ENCODE data around the gene RPL28.
"Not testable (repeated sequence)": the region's sequence is repeated elsewhere in the genome, so short reads cannot be mapped to it uniquely, and the experiment has no call there.

RPL28 gene

DNA sequence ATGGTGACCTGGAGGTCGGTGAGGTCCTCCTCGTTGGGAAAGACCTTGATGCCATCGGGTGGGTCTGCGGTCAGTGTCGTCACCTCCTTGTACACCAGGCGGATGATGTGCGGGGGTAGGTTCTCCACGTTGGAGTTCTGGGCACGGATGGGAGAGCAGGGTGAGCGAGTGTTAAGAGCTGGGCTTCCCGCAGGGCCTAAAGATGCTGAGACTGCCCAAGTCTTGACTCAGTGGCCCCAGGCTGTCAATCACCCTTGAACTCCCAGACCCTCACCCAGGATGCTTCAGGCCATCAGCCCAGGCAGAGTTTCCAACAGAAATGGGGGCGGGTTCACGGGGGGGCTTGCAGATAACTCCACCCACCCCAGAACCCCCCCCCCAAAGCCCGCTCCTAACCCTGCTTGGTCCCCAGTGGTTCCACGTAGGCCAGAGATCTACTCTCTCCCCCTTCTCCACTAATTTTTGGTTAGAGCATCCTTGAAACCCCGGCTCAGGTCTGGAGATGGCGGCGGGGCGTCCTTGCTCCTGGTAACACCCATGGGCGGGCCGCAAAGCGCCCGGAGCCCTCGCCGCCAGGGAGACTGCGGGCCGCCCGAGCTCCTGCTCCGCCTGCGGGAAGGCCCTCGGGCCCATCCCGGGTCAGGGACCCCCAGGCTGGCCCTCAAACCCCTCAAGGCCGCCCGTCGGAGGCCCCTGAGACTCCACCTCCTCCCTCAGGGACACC, 21.3 kb downstream of the RPL28 start:
- Mint-ChIP-seq H3K27me3 (ENCODE audit: low read depth, poor library complexity) (peaks cover 21% of the 10 kb centered on the region), H3K27ac (peak overlapping the region; percentile 95), H3K4me3 (peak overlapping the region; percentile 90), H3K9me3 (peaks cover 32% of the 10 kb centered on the region), H3K4me1 (peaks cover 35% of the 10 kb centered on the region), H3K36me3 (ENCODE audit: low read depth) (peaks cover 57% of the 10 kb centered on the region)
- TF ChIP-seq, protein P1, sequence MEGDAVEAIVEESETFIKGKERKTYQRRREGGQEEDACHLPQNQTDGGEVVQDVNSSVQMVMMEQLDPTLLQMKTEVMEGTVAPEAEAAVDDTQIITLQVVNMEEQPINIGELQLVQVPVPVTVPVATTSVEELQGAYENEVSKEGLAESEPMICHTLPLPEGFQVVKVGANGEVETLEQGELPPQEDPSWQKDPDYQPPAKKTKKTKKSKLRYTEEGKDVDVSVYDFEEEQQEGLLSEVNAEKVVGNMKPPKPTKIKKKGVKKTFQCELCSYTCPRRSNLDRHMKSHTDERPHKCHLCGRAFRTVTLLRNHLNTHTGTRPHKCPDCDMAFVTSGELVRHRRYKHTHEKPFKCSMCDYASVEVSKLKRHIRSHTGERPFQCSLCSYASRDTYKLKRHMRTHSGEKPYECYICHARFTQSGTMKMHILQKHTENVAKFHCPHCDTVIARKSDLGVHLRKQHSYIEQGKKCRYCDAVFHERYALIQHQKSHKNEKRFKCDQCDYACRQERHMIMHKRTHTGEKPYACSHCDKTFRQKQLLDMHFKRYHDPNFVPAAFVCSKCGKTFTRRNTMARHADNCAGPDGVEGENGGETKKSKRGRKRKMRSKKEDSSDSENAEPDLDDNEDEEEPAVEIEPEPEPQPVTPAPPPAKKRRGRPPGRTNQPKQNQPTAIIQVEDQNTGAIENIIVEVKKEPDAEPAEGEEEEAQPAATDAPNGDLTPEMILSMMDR (IDR thresholded peaks at IDR 0.05), result no peak
- DNase-seq, result no peak

DNA sequence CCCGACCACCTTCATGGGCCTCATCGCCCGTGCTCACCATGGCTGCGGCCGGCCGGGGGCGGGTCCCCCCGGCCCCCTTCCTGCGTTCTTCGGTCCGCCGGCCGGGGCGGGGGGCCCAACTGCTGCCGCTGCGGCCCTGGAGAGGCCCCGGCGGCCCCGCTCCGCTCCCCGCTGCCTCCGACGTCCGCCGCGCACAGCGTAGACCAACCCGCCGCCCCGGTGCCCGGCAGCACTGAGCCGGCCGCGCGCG, 21.7 kb downstream of the RPL28 start, which contains the start of gene UBE2S:
Gene UBE2S (minus strand): TSS at position 239 of the 250 bp plus-strand sequence. CDS start 199 bp downstream, at position 40.
- H3K27me3 Mint-ChIP-seq (ENCODE audit: low read depth, poor library complexity), result peaks cover 24% of the 10 kb centered on the region
- peaks cover 53% of the 10 kb centered on the region for H3K36me3 Mint-ChIP-seq (ENCODE audit: low read depth)
- H3K9me3 Mint-ChIP-seq, result peaks cover 32% of the 10 kb centered on the region
- peak within 1 kb of the TSS; percentile 90 for H3K4me3 Mint-ChIP-seq
- H3K4me1 Mint-ChIP-seq, result peaks cover 31% of the 10 kb centered on the region
- H3K27ac Mint-ChIP-seq, result peak within 1 kb of the TSS; percentile 99
- not testable (repeated sequence) for DNase-seq

DNA sequence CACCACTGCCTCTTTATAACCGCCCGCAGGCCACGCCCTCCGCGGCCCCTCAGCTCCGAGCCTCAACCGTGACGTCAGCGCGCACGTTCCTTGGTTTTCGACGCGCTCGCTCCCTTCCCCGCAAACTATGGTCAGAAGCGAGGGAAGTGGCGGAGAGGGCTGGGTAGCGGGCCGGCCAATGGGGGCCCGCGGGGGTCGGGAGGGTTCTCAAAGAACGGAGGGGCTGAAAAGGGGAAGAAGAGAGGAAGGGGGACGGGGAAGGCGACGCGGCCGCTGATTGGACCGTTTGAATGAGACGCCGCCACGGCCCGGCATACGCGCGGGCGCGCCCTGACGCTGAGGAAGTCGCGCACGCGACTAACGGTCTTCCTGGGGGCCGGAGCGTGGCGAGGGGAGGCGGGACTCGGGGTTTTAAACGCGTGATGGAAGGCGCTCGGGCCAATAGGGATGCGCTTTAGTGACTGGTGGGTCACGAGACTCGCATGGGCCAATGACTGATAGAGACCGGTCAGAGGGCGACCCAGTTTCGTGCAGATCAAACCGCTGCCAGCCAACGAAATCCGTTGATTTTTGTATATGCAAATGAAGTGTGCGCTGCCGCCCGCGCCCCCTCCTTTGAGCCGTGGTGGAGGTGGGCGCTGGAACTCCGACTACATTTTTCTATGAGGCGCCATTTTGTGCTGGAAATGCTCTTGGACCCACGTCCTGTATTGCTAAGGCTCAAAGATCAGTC, 22.2 kb downstream of the RPL28 start:
- Mint-ChIP-seq H3K27me3 (ENCODE audit: low read depth, poor library complexity) (peaks cover 24% of the 10 kb centered on the region), H3K36me3 (ENCODE audit: low read depth) (peaks cover 48% of the 10 kb centered on the region), H3K4me1 (peaks cover 30% of the 10 kb centered on the region), H3K9me3 (peaks cover 32% of the 10 kb centered on the region), H3K4me3 (peak overlapping the region; percentile 90), H3K27ac (peak overlapping the region; percentile 99)
- DNase-seq, result peak; percentile 97
- TF ChIP-seq, protein P1 (IDR thresholded peaks at IDR 0.05), result no peak

DNA sequence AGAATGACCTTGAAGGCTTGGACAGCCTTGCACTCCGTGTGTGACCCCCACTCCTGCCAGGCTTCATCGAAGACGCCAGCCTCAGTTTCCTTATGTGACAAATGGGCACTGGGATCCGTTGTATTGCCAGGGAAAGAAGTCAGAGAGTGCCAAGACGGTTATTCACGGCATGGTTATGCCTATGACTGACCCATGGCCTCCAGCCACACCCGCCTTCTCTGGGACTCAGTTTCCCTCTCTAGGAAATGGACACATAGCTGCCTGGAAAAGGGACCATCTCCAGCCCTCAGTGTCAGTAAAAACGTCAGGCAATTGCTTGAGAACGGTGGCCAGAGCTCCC, 22.8 kb downstream of the RPL28 start:
- Mint-ChIP-seq H3K27me3 (ENCODE audit: low read depth, poor library complexity) (peaks cover 24% of the 10 kb centered on the region), H3K4me1 (peaks cover 25% of the 10 kb centered on the region), H3K9me3 (peaks cover 32% of the 10 kb centered on the region), H3K4me3 (peak overlapping the region; percentile 90), H3K27ac (peak overlapping the region; percentile 99), H3K36me3 (ENCODE audit: low read depth) (peaks cover 43% of the 10 kb centered on the region)
- TF ChIP-seq, protein P1 (IDR thresholded peaks at IDR 0.05), result no peak
- DNase-seq, result no peak

DNA sequence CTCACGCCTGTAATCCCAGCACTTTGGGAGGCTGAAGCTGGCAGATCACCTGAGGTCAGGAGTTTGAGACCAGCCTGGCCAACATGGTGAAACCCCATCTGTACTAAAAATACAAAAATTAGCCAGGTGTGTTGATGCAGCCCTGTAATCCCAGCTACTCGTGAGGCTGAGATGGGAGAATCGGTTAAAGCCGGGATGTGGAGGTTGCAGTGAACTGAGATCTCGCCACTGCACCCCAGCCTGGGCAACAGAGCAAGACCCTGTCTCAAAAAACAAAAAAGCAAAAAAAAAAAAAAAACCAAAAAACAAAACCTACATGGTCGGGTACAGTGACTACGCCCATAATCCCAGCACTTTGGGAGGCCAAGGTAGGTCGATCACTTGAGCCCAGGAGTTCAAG, 23.4 kb downstream of the RPL28 start:
- Mint-ChIP-seq H3K9me3 (peaks cover 32% of the 10 kb centered on the region), H3K27me3 (ENCODE audit: low read depth, poor library complexity) (peaks cover 24% of the 10 kb centered on the region), H3K4me1 (peaks cover 19% of the 10 kb centered on the region), H3K36me3 (ENCODE audit: low read depth) (peaks cover 36% of the 10 kb centered on the region)
- H3K4me3 Mint-ChIP-seq, H3K27ac Mint-ChIP-seq, DNase-seq: not testable (repeated sequence)

DNA sequence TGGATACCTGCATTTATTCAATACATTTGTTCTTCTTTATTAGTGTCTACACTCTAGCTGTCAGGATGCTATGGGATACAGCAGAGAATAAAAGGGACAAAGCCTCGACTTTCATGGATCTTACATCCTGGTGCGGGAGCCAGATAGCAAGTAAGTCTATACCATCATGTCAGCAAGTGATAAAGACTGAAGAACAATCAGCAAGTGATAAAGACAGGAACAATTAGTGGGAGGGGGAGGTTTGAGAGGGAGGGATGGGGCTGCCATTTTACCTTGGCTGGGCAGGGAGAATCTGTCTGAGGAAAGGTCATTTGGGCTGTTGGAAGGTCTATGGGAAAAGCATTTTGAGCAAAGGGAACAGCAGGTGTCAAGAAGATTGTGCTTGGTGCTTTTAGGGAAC, 24.4 kb downstream of the RPL28 start:
- TF ChIP-seq, protein P1 (IDR thresholded peaks at IDR 0.05), result no peak
- DNase-seq, result no peak
- peaks cover 19% of the 10 kb centered on the region for H3K4me1 Mint-ChIP-seq
- peaks cover 32% of the 10 kb centered on the region for H3K9me3 Mint-ChIP-seq
- no peak overlapping the region for H3K4me3 Mint-ChIP-seq
- peaks cover 35% of the 10 kb centered on the region for H3K36me3 Mint-ChIP-seq (ENCODE audit: low read depth)
- no peak overlapping the region for H3K27ac Mint-ChIP-seq
- peaks cover 32% of the 10 kb centered on the region for H3K27me3 Mint-ChIP-seq (ENCODE audit: low read depth, poor library complexity)

DNA sequence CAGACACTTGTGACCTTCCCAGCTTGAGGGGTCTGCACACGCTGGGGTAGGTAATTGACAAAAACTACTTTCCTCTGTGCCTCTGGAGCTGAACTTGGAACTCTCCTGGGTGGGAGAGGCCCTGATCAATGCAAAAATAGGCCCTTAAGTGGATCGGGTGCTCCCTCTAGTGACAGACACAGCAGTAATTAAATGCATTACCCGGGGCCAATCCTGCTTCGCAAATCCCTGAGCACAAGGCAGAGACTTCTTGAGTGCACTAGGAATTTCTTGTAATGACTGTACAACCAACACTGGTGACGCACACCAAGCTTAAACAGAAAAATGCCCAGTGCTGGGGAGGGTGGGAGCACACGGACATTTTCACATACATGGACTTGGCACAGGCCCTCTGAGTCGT, 32.5 kb downstream of the RPL28 start:
- Mint-ChIP-seq H3K9me3 (no peaks in the 10 kb centered on the region), H3K36me3 (ENCODE audit: low read depth) (no peaks in the 10 kb centered on the region), H3K27me3 (ENCODE audit: low read depth, poor library complexity) (peaks cover 66% of the 10 kb centered on the region), H3K4me3 (no peak overlapping the region), H3K4me1 (peaks cover 6% of the 10 kb centered on the region), H3K27ac (no peak overlapping the region)
- TF ChIP-seq, protein P1 (IDR thresholded peaks at IDR 0.05), result peak; percentile 65
- peak; percentile 62 for DNase-seq
